Measurements from ENCODE around the gene SPARC. TPM values are rescaled to one million over a fixed set of nuclear protein-coding genes. Genes with fewer than 3 reads are reported as not detected.
A peak's percentile ranks its signal among the peaks of the same experiment; 100 is the strongest.

SPARC gene
- total RNA-seq, 4 donors from 2014 or later = 194 to 521 (median 352) TPM

DNA sequence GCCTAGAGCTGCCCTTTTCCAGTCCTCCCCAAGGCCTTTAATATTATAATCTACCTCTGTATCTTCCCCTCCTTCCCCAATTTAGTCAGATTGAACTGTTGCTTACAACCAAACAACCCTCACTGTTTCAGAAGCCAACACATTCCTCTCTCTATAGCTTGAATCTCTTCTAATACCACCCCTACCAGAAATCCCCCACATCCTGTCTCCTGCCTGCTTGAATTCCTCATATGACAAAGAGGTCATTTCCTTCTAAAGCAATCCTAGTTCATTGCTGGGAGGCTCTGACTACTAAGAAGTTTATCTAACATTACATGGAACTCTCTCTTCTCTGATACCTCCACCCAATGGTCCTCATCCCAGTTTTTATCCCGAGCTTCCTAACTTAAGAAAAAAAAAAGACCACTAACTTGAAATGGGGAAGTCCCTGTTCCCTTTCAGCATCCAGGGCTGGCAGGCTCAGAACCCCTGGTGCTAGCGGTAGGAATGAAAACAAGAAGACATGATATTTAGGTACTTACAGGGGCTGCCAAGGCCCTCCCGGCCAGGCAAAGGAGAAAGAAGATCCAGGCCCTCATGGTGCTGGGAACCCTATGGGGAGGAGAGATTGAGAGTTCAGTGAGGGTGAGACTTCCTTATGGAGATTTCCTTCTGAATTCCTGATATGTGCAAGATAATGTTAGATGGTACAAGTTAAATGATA lies 11.0 kb downstream of the SPARC start:
- H3K27me3 ChIP-seq = no peaks in the 10 kb centered on the region
- H3K27ac ChIP-seq = peak overlapping the region; percentile 55 to 84 (median 76)
- peaks cover 16 to 99% (median 84%) of the 10 kb centered on the region in 3 donors for H3K4me1 ChIP-seq
- TF ChIP-seq POLR2AphosphoS5 (IDR thresholded peaks at IDR 0.05) (no peak), EP300 (IDR thresholded peaks at IDR 0.05) (no peak), POLR2A (IDR thresholded peaks at IDR 0.05) (no peak)
- TF ChIP-seq, protein P1, sequence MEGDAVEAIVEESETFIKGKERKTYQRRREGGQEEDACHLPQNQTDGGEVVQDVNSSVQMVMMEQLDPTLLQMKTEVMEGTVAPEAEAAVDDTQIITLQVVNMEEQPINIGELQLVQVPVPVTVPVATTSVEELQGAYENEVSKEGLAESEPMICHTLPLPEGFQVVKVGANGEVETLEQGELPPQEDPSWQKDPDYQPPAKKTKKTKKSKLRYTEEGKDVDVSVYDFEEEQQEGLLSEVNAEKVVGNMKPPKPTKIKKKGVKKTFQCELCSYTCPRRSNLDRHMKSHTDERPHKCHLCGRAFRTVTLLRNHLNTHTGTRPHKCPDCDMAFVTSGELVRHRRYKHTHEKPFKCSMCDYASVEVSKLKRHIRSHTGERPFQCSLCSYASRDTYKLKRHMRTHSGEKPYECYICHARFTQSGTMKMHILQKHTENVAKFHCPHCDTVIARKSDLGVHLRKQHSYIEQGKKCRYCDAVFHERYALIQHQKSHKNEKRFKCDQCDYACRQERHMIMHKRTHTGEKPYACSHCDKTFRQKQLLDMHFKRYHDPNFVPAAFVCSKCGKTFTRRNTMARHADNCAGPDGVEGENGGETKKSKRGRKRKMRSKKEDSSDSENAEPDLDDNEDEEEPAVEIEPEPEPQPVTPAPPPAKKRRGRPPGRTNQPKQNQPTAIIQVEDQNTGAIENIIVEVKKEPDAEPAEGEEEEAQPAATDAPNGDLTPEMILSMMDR (IDR thresholded peaks at IDR 0.05) = no peak
- ATAC-seq = no peak
- 10 to 29% methylated on average over 2 to 3 of the region's 3 CpGs for WGBS, 2 donors (ENCODE audit: low coverage in 1 of 2)
- no peaks in the 10 kb centered on the region for H3K9me3 ChIP-seq
- H3K4me3 ChIP-seq = no peak overlapping the region
- peaks cover 0 to 45% of the 10 kb centered on the region in 2 donors for H3K36me3 ChIP-seq

GRCh38 chr5:151674626-151675610 lies 11.8 kb downstream of the SPARC start:
- ATAC-seq = no peak

DNA sequence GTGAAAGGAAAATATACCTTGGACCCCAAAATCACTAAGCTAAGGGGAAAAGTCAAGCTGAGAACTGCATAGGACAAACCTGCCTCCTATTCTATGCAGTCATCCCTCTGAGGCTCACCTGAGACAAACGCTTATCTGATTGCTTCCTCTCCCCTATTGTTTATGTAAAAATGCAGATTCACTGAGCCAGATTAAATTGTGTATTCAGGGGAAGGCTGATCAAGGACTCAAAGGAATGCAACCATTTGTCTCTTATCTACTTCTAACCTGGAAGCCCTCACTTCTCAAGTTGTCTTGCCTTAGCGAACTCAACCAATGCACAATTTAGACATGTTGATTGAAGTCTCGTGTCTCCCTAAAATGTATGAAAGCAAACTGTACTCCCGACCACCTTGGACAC lies 13.3 kb downstream of the SPARC start:
- no peaks in the 10 kb centered on the region for H3K27me3 ChIP-seq
- WGBS, 2 donors (ENCODE audit: low coverage in 1 of 2) = 60 to 64% methylated on average over 4 of the region's 4 CpGs
- H3K36me3 ChIP-seq = peaks cover 0 to 68% of the 10 kb centered on the region in 2 donors
- no peak for ATAC-seq
- no peak overlapping the region for H3K4me3 ChIP-seq
- H3K27ac ChIP-seq = peak overlapping the region in 3 of 4 donors; percentile 70 to 84 (median 81)
- TF ChIP-seq POLR2AphosphoS5 (IDR thresholded peaks at IDR 0.05) (no peak), POLR2A (IDR thresholded peaks at IDR 0.05) (no peak), EP300 (IDR thresholded peaks at IDR 0.05) (no peak)
- TF ChIP-seq, protein P1 (IDR thresholded peaks at IDR 0.05) = no peak
- peaks cover 16 to 97% (median 73%) of the 10 kb centered on the region in 3 donors for H3K4me1 ChIP-seq
- H3K9me3 ChIP-seq = no peaks in the 10 kb centered on the region

More at GRCh38 chr5:151674626-151675610, 11.8 kb downstream of the SPARC start:
- Histone ChIP-seq H3K9me3 (no peaks in the 10 kb centered on the region), H3K4me3 (no peak overlapping the region), H3K27ac (peak overlapping the region; percentile 19 to 84 (median 76)), H3K27me3 (no peaks in the 10 kb centered on the region), H3K4me1 (peaks cover 16 to 99% (median 87%) of the 10 kb centered on the region in 3 donors), H3K36me3 (peaks cover 0 to 54% of the 10 kb centered on the region in 2 donors)
- 56 to 63% methylated on average over 2 to 4 of the region's 4 CpGs for WGBS, 2 donors (ENCODE audit: low coverage in 1 of 2)
- no peak for TF ChIP-seq EP300 (IDR thresholded peaks at IDR 0.05)
- TF ChIP-seq POLR2AphosphoS5 (IDR thresholded peaks at IDR 0.05) = no peak
- TF ChIP-seq POLR2A (IDR thresholded peaks at IDR 0.05) = no peak
- TF ChIP-seq, protein P1 (IDR thresholded peaks at IDR 0.05) = no peak

GRCh38 chr5:151672516-151672915 lies 14.2 kb downstream of the SPARC start:
- Histone ChIP-seq H3K9me3 (no peaks in the 10 kb centered on the region), H3K27ac (peak overlapping the region in 3 of 4 donors; percentile 70 to 84 (median 81)), H3K4me3 (no peak overlapping the region), H3K36me3 (peaks cover 0 to 78% of the 10 kb centered on the region in 2 donors), H3K4me1 (peaks cover 9 to 96% (median 64%) of the 10 kb centered on the region in 3 donors), H3K27me3 (no peaks in the 10 kb centered on the region)
- no peak for TF ChIP-seq POLR2A (IDR thresholded peaks at IDR 0.05)
- TF ChIP-seq, protein P1 (IDR thresholded peaks at IDR 0.05) = no peak
- no peak for TF ChIP-seq POLR2AphosphoS5 (IDR thresholded peaks at IDR 0.05)
- no peak for TF ChIP-seq EP300 (IDR thresholded peaks at IDR 0.05)
- ATAC-seq = no peak
- WGBS, 2 donors (ENCODE audit: low coverage in 1 of 2) = 80% methylated on average over 1 of the region's 8 CpGs; no CpG with 5 or more reads in 1 of the 2 donors
